Nephron (organoid): ENCODE results near the gene CAMKMT.

Experiments used
- H3K27ac Mint-ChIP-seq, 3 experiments: 2 replicates each; pipeline ENCODE4 v1.8.0; 2020; ENCODE audit warnings: mixed read lengths in 3 of 3, mild to moderate bottlenecking in 2 of 3, moderate library complexity in 1 of 3
- H3K27me3 Mint-ChIP-seq: 2 replicates; pipeline ENCODE4 v1.8.0; 2021; ENCODE audit warnings: low read depth, mild to moderate bottlenecking, moderate library complexity, mixed read lengths
- H3K36me3 Mint-ChIP-seq: 2 replicates; pipeline ENCODE4 v1.8.0; 2020; ENCODE audit warnings: low read depth, mixed read lengths
- H3K4me1 Mint-ChIP-seq: 2 replicates; pipeline ENCODE4 v1.8.0; 2020; ENCODE audit warnings: mixed read lengths
- H3K4me3 Mint-ChIP-seq, 3 experiments: 2 replicates each; pipeline ENCODE4 v1.8.0; 2020; ENCODE audit warnings: mild to moderate bottlenecking in 3 of 3, mixed read lengths in 3 of 3, moderate library complexity in 2 of 3
- H3K9me3 Mint-ChIP-seq: 2 replicates; pipeline ENCODE4 v1.8.0; 2020; ENCODE audit warnings: mixed read lengths
- CTCF ChIP-seq, 3 experiments: fragments of 200-600 bp; sonication (generic); IDR thresholded peaks; one replicate each; pipeline ENCODE4 v1.5.0; 2021; ENCODE audit warnings: antibody characterized with exemption in 3 of 3; ENCODE audit not compliant: unreplicated experiment in 3 of 3

CAMKMT gene

GRCh38 chr2:44822174-44822573, 460.4 kb downstream of the CAMKMT start:
- H3K36me3 Mint-ChIP-seq, result no peaks in the 10 kb centered on the region
- H3K9me3 Mint-ChIP-seq, result no peaks in the 10 kb centered on the region
- no peak overlapping the region for H3K27ac Mint-ChIP-seq
- no peak for TF ChIP-seq CTCF (IDR thresholded peaks at IDR 0.05; ENCODE audit: unreplicated experiment in 3 of 3)
- H3K4me1 Mint-ChIP-seq, result peaks cover 5% of the 10 kb centered on the region
- H3K4me3 Mint-ChIP-seq, result no peak overlapping the region
- peaks cover 21% of the 10 kb centered on the region for H3K27me3 Mint-ChIP-seq
